Body of pancreas (tissue), 4 donors: ENCODE results near the gene ARHGAP42. TPM values are rescaled to one million over a fixed set of nuclear protein-coding genes. Genes with fewer than 3 reads are reported as not detected.

Source experiments
- ATAC-seq: fragments of 150-250 bp; one replicate; pipeline ENCODE4 v1.9.1; 2016
- DNase-seq, 4 donors: peaks; one replicate each; pipeline ENCODE4 v3.0.0-alpha.2; 2019
- H3K27ac ChIP-seq, 4 donors: fragments of 200-600 bp; sonication (generic); 1 replicate in 3 of 4; 2 replicates in 1 of 4; pipeline versions ENCODE4 v1.5.1 to v1.6.1; 2016 to 2019; ENCODE audit warnings: mild to moderate bottlenecking in 1 of 4, mixed read lengths in 1 of 4, moderate library complexity in 1 of 4
- H3K27me3 ChIP-seq, 2 donors: fragments of 200-600 bp; sonication (generic); one replicate each; pipeline ENCODE4 v1.6.0; 2016; ENCODE audit warnings: mild to moderate bottlenecking in 1 of 2
- H3K36me3 ChIP-seq, 2 donors: fragments of 200-600 bp; sonication (generic); replicated peaks in 1 of 2; 2 replicates each; pipeline ENCODE4 v1.5.1; 2016; ENCODE audit warnings: low read depth in 2 of 2; ENCODE audit not compliant: insufficient read depth in 1 of 2
- H3K4me1 ChIP-seq: fragments of 200-600 bp; sonication (generic); one replicate; pipeline ENCODE4 v1.6.0; 2016
- H3K4me3 ChIP-seq, 2 donors: fragments of 200-600 bp; sonication (generic); 1 replicate in 1 of 2; 2 replicates in 1 of 2; pipeline ENCODE4 v1.5.1; 2016 to 2019
- H3K9me3 ChIP-seq, 3 donors: fragments of 200-600 bp; sonication (generic); 1 replicate in 2 of 3; 2 replicates in 1 of 3; pipeline ENCODE4 v1.5.1; 2016
- POLR2A ChIP-seq, 3 donors: fragments of 450-650 bp; IDR thresholded peaks; one replicate each; pipeline ENCODE4 v1.6.1; 2016; ENCODE audit warnings: antibody characterized with exemption in 3 of 3, mild to moderate bottlenecking in 2 of 3
- WGBS, 2 donors: methylation state at CpG; one replicate each; pipeline ENCODE4 v1.1.5; 2017; 5-methylcytosine and 5-hydroxymethylcytosine counted together
- intact Hi-C: fragments of 100-400 bp; cut with DNase I; formaldehyde crosslinking; loops from one replicate; pipeline ENCODE4 v1.15.1; 2023
- total RNA-seq, 2 donors: library from RNA; depleted of rRNA; stranded (reverse); fragments of >200 nt; gene quantifications; one replicate each; pipeline ENCODE4 v1.1.0, GENCODE V29; 2016
- TF ChIP-seq, protein P1 (sequence below), 7 experiments: fragments of 450-650 bp in 4 of 7; fragments of 200-600 bp in 3 of 7; sonication (generic) in 3 of 7; IDR thresholded peaks; one replicate each; pipeline ENCODE4 v1.5.1; 2016 to 2019; ENCODE audit warnings: antibody characterized with exemption in 7 of 7

ARHGAP42 gene
- total RNA-seq, 2 donors from 2014 or later, result 3.6 to 4.7 TPM

DNA sequence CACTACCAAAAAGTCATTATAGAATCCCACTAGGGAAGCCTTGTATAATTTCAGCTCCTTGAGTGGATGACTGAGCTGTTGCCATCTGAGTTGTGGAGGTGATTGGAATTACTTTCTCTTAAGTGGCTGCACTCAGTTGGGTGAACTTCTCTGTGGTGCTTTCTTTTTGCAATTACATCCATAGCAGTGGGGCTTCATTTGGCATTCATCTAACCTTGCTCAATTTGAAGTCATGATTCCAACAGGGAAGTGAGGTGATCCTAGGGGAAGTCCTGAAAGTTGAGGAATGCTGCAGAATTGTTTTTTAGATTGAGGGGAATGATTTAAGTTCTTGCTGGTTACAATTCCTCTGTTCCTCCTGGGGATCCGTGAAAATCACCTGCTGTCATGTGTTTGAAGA lies 39.6 kb downstream of the ARHGAP42 start:
- intact Hi-C loops, result no loop called here

DNA sequence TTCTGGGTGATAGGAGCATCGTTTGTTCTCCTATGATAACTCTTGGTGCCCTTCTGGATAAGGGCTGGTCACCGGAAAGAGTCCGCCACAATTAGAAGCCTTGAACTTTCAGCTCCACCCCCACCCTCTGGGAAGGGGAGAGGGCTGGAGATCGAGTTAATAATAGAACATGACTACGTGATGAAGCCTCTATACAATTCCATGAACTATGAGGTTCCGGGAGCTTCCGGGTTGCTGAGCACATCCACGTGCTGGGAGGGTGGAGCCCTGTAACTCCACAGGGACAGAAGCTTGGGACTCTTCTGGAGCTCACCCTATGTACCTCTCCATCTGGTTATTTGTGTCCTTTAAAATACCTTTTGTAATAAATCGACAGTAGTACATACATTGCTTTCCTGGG lies 40.3 kb downstream of the ARHGAP42 start:
- Histone ChIP-seq H3K36me3 (no peaks in the 10 kb centered on the region), H3K4me3 (no peak overlapping the region), H3K27me3 (no peaks in the 10 kb centered on the region), H3K9me3 (no peaks in the 10 kb centered on the region), H3K27ac (no peak overlapping the region), H3K4me1 (no peaks in the 10 kb centered on the region)
- DNase-seq (no peak), ATAC-seq (no peak)
- intact Hi-C loops, result no loop called here
- 67 to 69% methylated on average over 9 of the region's 9 CpGs for WGBS, 2 donors
- TF ChIP-seq, protein P1, sequence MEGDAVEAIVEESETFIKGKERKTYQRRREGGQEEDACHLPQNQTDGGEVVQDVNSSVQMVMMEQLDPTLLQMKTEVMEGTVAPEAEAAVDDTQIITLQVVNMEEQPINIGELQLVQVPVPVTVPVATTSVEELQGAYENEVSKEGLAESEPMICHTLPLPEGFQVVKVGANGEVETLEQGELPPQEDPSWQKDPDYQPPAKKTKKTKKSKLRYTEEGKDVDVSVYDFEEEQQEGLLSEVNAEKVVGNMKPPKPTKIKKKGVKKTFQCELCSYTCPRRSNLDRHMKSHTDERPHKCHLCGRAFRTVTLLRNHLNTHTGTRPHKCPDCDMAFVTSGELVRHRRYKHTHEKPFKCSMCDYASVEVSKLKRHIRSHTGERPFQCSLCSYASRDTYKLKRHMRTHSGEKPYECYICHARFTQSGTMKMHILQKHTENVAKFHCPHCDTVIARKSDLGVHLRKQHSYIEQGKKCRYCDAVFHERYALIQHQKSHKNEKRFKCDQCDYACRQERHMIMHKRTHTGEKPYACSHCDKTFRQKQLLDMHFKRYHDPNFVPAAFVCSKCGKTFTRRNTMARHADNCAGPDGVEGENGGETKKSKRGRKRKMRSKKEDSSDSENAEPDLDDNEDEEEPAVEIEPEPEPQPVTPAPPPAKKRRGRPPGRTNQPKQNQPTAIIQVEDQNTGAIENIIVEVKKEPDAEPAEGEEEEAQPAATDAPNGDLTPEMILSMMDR (IDR thresholded peaks at IDR 0.05), result no peak
- no peak for TF ChIP-seq POLR2A (IDR thresholded peaks at IDR 0.05)

More for the DNA sequence above, 39.6 kb downstream of the ARHGAP42 start:
- Histone ChIP-seq H3K9me3 (no peaks in the 10 kb centered on the region), H3K36me3 (no peaks in the 10 kb centered on the region), H3K27me3 (no peaks in the 10 kb centered on the region), H3K27ac (no peak overlapping the region), H3K4me1 (no peaks in the 10 kb centered on the region), H3K4me3 (no peak overlapping the region)
- DNase-seq, result no peak
- WGBS, 2 donors, result 23 to 26% methylated on average over 1 of the region's 1 CpG
- ATAC-seq, result no peak
- TF ChIP-seq, protein P1 (IDR thresholded peaks at IDR 0.05), result no peak
- no peak for TF ChIP-seq POLR2A (IDR thresholded peaks at IDR 0.05)

DNA sequence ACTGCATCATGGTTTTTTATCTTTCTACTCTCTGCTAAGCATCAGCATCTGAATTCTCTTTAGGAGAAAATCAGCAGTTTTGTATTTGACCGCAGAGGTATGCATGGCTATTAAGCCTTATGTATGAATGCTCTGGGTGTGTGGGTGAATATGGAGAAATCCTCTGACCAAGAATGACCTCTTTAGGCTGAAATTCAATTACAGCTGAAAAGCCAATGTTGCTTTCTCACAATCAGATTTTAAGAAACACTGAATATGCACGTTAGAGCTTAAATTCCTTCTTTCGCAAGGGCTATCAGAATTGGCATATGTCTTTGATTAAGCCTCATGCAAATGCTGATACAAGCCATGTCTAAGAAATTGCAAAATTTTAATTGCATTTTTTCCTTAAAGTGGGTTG lies 43.2 kb downstream of the ARHGAP42 start:
- no peak overlapping the region for H3K4me3 ChIP-seq
- DNase-seq, result no peak
- H3K9me3 ChIP-seq, result no peaks in the 10 kb centered on the region
- no peak for TF ChIP-seq POLR2A (IDR thresholded peaks at IDR 0.05)
- TF ChIP-seq, protein P1 (IDR thresholded peaks at IDR 0.05), result no peak
- 78 to 85% methylated on average over 3 of the region's 3 CpGs for whole genome bisulfite sequencing, 2 donors
- intact Hi-C loops, result no loop called here
- no peaks in the 10 kb centered on the region for H3K4me1 ChIP-seq
- no peaks in the 10 kb centered on the region for H3K27me3 ChIP-seq
- no peaks in the 10 kb centered on the region for H3K36me3 ChIP-seq
- no peak overlapping the region for H3K27ac ChIP-seq
- ATAC-seq, result no peak

DNA sequence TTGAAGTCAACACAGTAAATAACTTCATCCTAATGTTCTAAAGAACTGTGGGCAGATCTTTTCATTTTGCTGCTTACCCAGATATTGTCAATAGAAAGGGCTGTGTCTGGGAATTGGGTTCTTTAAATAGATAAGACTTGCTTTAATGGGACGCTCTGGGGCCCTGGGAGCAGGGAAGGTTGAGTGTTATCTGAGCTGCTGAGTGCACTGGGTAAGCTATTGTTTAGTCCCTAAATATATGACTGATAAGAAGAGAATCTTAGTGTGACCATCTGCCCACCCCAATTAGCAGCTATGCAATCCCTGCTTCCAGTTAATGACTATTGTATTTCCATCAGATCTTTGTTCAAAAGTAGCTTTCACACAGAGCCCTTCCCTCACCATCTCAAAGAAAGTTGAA lies 44.4 kb downstream of the ARHGAP42 start:
- H3K36me3 ChIP-seq, result no peaks in the 10 kb centered on the region
- H3K4me3 ChIP-seq, result no peak overlapping the region
- H3K27me3 ChIP-seq, result no peaks in the 10 kb centered on the region
- H3K27ac ChIP-seq, result no peak overlapping the region
- no peaks in the 10 kb centered on the region for H3K4me1 ChIP-seq
- TF ChIP-seq, protein P1 (IDR thresholded peaks at IDR 0.05), result no peak
- TF ChIP-seq POLR2A (IDR thresholded peaks at IDR 0.05), result no peak
- DNase-seq, result no peak
- 53 to 87% methylated on average over 1 of the region's 1 CpG for WGBS, 2 donors
- intact Hi-C loops, result no loop called here
- no peak for ATAC-seq
- H3K9me3 ChIP-seq, result no peaks in the 10 kb centered on the region

DNA sequence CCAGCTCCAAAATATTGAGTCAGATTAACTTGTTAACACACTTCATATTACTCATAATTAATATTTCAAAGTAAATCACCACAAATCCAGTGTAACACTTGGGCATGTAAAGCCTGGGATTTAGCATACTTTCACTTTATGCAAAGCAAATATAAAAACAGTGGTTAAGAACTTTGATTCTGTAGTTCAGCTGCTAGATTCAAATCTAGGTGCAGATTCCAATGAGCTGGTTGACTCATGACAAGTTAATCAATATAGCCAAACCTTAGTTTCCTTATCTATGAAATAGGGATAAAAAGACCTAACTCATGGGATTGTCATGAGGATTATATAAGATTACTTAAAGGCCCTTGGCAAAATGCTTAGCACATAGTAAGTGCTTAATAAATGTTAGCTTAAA lies 45.9 kb downstream of the ARHGAP42 start:
- no peak for TF ChIP-seq POLR2A (IDR thresholded peaks at IDR 0.05)
- TF ChIP-seq, protein P1 (IDR thresholded peaks at IDR 0.05), result no peak
- Histone ChIP-seq H3K9me3 (no peaks in the 10 kb centered on the region), H3K27me3 (no peaks in the 10 kb centered on the region), H3K4me3 (no peak overlapping the region), H3K27ac (no peak overlapping the region), H3K4me1 (no peaks in the 10 kb centered on the region), H3K36me3 (no peaks in the 10 kb centered on the region)
- intact Hi-C loops, result no loop called here
- ATAC-seq (no peak), DNase-seq (no peak)
